LNCAP (cell line): Measurements from ENCODE around the gene SNAPC3.

ENCODE experiments used
- TF ChIP-seq, protein P1 (sequence below): fragments of 450-650 bp; IDR thresholded peaks from 2 replicates; pipeline ENCODE4 v1.5.1; 2017; ENCODE audit warnings: mild to moderate bottlenecking

The SNAPC3 gene

DNA sequence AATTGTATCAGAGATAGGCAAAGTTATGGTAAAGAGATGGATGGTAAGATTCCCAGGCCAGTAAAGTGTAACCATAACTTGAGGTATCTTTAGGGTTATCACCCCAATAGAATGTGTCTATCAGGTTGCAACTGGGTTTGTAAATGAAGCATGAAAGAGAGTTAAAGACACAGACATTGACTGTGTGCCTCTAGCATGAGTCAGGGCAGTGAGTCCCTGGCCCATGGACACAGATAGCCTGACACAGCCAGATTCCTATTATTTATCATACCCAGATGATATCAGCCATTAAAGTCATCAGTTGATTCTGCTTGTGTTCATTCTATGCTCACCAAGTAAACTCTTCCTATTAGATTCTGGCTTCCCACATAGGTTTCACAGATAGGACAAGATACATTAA is 33.5 kb upstream of the SNAPC3 start:
- TF ChIP-seq, protein P1, sequence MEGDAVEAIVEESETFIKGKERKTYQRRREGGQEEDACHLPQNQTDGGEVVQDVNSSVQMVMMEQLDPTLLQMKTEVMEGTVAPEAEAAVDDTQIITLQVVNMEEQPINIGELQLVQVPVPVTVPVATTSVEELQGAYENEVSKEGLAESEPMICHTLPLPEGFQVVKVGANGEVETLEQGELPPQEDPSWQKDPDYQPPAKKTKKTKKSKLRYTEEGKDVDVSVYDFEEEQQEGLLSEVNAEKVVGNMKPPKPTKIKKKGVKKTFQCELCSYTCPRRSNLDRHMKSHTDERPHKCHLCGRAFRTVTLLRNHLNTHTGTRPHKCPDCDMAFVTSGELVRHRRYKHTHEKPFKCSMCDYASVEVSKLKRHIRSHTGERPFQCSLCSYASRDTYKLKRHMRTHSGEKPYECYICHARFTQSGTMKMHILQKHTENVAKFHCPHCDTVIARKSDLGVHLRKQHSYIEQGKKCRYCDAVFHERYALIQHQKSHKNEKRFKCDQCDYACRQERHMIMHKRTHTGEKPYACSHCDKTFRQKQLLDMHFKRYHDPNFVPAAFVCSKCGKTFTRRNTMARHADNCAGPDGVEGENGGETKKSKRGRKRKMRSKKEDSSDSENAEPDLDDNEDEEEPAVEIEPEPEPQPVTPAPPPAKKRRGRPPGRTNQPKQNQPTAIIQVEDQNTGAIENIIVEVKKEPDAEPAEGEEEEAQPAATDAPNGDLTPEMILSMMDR, result no peak

DNA sequence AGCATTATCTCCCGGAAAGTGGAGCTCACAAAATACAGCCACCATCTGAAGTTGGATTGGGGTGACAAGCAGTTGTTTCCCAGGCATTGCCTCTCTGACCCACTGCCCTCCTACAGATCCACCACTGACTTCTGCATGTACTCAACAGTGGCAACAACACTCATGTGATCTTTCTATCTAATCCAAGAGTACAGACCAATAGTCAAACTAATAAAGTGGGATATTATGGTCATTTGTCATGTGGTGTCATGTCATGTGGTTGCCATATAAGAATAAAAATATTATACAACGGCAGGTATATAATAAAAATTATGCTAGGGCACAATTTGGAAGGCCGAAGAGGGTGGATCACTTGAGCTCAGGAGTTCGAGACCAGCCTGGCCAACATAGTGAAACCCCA is 33.0 kb upstream of the SNAPC3 start:
- TF ChIP-seq, protein P1, result no peak

DNA sequence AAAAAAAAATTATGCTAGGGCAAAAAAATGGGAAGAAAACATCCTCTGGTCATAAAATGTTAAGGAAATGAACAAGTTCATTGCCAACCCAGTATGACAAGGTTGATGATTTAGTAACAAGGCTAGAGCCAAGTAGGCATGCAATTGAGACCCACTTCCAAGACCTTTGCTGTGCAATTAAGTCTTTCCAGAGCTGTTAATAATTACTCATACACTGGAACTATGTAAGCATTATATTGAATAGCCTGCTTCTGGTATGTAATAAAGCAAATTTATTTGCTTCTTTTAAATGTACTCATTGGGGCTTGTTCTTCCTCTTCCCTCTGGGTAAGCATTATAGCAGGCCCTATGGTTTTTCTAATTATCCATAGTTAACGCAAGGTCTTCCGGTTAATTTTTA is 32.5 kb upstream of the SNAPC3 start:
- TF ChIP-seq, protein P1, result no peak

DNA sequence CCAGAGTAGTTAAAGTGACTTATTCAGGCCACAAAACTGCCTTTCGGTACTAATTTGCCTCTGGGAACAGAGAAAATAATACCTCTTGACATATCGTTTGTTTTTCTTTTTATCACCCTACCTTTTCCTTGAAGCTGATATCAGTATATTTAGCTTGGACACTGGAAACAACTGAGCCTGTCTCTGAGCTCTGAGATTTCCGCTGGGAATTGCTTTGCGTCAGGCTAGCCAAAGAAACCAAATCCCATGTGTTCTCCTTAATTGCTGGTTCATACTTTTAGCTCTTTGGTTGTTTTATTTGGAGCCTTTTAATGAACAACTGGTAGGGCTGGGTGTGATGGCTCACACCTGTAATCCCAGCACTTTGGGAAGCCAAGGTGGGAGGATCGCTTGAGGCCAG is 30.3 kb upstream of the SNAPC3 start:
- TF ChIP-seq, protein P1, result no peak

DNA sequence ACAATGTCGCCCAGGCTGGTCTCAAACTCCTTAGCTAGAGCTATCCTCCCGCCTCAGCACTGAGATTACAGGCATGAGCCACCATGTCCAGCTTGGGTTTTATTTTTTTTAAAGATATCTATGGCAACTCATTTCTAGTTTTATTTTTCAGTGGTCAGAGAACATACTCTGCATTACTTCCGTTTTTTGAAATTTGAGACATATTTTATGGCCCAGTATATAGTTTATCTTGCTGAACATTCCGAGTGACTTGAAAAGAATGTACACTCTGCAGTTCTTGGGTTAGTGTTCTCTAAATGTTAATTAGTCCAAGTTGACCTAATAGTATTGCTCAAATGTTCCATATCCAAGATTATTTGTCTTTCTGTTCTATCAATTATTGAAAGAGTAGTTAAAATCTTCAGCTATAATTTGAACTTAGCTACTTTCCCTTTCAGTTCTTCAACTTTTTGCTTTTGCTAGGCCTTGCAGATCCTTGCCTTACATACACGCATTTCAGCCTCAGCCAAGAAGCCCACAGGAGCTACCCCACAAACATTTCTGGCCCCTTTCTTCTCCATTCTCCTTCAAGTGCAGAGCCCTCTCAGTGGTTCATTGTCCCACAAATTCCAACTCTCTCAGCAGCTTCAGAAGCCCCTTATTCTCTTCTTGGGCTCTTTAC is 22.3 kb upstream of the SNAPC3 start:
- TF ChIP-seq, protein P1, result no peak

DNA sequence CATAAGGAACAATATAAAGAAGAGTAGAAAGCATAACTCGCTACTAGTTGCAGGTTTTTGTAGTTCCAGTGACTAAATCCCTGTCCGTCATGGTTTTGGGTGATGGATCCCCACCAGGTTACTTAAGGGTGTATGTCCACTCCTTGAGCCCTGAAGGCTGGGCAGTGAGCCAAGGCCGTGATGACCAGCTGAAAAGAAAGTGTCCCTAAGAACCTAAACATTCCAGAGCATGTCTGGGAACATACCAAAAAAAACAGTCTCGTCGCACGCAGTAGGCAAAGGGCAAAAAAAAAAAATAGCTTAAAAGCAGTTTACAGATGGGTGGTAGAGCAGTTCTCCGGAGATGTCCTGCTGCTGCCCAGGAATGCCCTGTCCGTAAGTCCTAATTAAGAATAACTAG is 21.4 kb upstream of the SNAPC3 start:
- TF ChIP-seq, protein P1, result no peak

DNA sequence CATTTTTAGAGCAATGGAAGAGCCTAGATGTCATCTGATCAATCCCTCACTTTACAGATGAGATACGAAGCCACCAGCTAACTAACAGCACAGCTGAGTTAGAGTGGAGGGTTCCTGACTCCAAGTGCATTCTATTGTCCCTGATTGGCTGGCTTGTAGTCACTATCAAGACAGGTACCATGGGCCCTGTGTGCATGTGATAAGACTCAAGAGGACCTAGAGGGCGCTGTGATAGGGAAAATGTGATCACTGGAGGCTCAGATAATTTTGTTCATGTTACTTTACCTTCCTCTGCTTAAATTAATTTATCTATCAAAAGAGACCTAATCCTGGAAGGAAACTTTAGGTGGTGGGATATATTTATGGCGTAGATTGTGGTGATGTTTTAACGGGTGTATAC is 19.5 kb upstream of the SNAPC3 start:
- TF ChIP-seq, protein P1, result peak; percentile 47; the same call in 1 of the 2 replicates

DNA sequence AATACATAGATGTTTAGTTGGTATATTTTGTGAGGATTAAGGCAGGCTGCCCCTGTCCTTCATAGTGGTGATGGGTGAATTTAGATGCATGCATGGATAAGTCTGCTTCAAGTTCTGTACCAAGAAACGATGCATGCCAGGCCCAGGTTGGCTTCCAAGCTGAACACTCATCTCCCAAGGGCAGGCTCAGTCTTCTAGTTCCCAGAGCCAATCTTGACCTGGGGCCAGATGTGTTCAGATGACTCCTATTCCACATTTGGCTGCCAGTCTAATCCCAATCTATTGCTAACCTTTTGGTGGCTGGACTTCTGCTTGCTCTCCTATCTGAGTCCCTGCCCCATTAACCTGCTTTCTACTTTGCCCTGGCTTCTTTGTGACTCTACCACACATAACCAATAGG is 18.5 kb upstream of the SNAPC3 start:
- TF ChIP-seq, protein P1, result no peak
